Muscle layer of colon (tissue), 2 donors: ENCODE results near the gene DLGAP1.
A peak's percentile ranks its signal among the peaks of the same experiment; 100 is the strongest.

Experiments used
- H3K27ac ChIP-seq: one replicate; pipeline ENCODE4 v1.7.0; 2013; ENCODE audit warnings: low read depth, mild to moderate bottlenecking, low read length, moderate library complexity
- H3K27me3 ChIP-seq, 2 donors: one replicate each; pipeline ENCODE4 v1.7.0; 2013; ENCODE audit warnings: low read length in 2 of 2, mild to moderate bottlenecking in 2 of 2; ENCODE audit not compliant: insufficient read depth in 2 of 2, control insufficient read depth in 1 of 2
- H3K36me3 ChIP-seq: one replicate; pipeline ENCODE4 v1.7.0; 2013; ENCODE audit warnings: mild to moderate bottlenecking, low read length; ENCODE audit not compliant: insufficient read depth
- H3K4me1 ChIP-seq: one replicate; pipeline ENCODE4 v1.7.0; 2013; ENCODE audit warnings: mild to moderate bottlenecking, low read length; ENCODE audit not compliant: insufficient read depth
- H3K4me3 ChIP-seq, 2 donors: one replicate each; pipeline ENCODE4 v1.7.0; 2013; ENCODE audit warnings: low read length in 2 of 2, low read depth in 1 of 2, mild to moderate bottlenecking in 1 of 2, moderate library complexity in 1 of 2
- H3K9ac ChIP-seq: one replicate; pipeline ENCODE4 v1.7.0; 2013; ENCODE audit warnings: low read length
- H3K9me3 ChIP-seq: one replicate; pipeline ENCODE4 v1.7.0; 2013; ENCODE audit warnings: mild to moderate bottlenecking, low read length
- donor health status: abdominal sarcoma.
- donor health status: Adenocarcinoma of cecum.

Gene DLGAP1

GRCh38 chr18:3461704-3462103 is 993.4 kb downstream of the DLGAP1 start:
- no peaks in the 10 kb centered on the region for H3K4me1 ChIP-seq
- no peak overlapping the region for H3K4me3 ChIP-seq
- no peak overlapping the region for H3K27ac ChIP-seq
- H3K36me3 ChIP-seq, result peaks cover 17% of the 10 kb centered on the region
- H3K9ac ChIP-seq, result no peak overlapping the region
- H3K27me3 ChIP-seq, result no peaks in the 10 kb centered on the region
- H3K9me3 ChIP-seq, result no peaks in the 10 kb centered on the region

- H3K36me3 ChIP-seq, result peaks cover 21% of the 10 kb centered on the region
- no peaks in the 10 kb centered on the region for H3K27me3 ChIP-seq
- H3K4me3 ChIP-seq, result no peak overlapping the region
These were observed 994.2 kb downstream of the DLGAP1 start for GRCh38 chr18:3460823-3461398.

GRCh38 chr18:3458952-3459853 is 995.9 kb downstream of the DLGAP1 start:
- Histone ChIP-seq H3K27me3 (no peaks in the 10 kb centered on the region), H3K4me3 (no peak overlapping the region), H3K27ac (no peak overlapping the region), H3K36me3 (peaks cover 21% of the 10 kb centered on the region), H3K9ac (no peak overlapping the region), H3K9me3 (no peaks in the 10 kb centered on the region), H3K4me1 (peaks cover 20% of the 10 kb centered on the region)

More at GRCh38 chr18:3460823-3461398, 994.2 kb downstream of the DLGAP1 start:
- H3K4me1 ChIP-seq, result peaks cover 7% of the 10 kb centered on the region
- no peaks in the 10 kb centered on the region for H3K9me3 ChIP-seq
- H3K9ac ChIP-seq, result no peak overlapping the region
- no peak overlapping the region for H3K27ac ChIP-seq

GRCh38 chr18:3458378-3458777 is 996.7 kb downstream of the DLGAP1 start:
- H3K9ac ChIP-seq, result no peak overlapping the region
- no peaks in the 10 kb centered on the region for H3K27me3 ChIP-seq
- H3K27ac ChIP-seq, result no peak overlapping the region
- H3K36me3 ChIP-seq, result peaks cover 21% of the 10 kb centered on the region
- H3K4me1 ChIP-seq, result peaks cover 22% of the 10 kb centered on the region
- no peaks in the 10 kb centered on the region for H3K9me3 ChIP-seq
- H3K4me3 ChIP-seq, result no peak overlapping the region

- Histone ChIP-seq H3K4me1 (peaks cover 31% of the 10 kb centered on the region), H3K4me3 (no peak overlapping the region), H3K36me3 (peaks cover 21% of the 10 kb centered on the region), H3K9ac (no peak overlapping the region), H3K9me3 (no peaks in the 10 kb centered on the region), H3K27ac (no peak overlapping the region), H3K27me3 (no peaks in the 10 kb centered on the region)
These were observed 997.8 kb downstream of the DLGAP1 start for GRCh38 chr18:3457261-3457724.

- H3K9ac ChIP-seq, result no peak overlapping the region
- peaks cover 21% of the 10 kb centered on the region for H3K36me3 ChIP-seq
- no peaks in the 10 kb centered on the region for H3K9me3 ChIP-seq
- H3K27me3 ChIP-seq, result no peaks in the 10 kb centered on the region
- H3K4me1 ChIP-seq, result peaks cover 31% of the 10 kb centered on the region
- H3K4me3 ChIP-seq, result no peak overlapping the region
- no peak overlapping the region for H3K27ac ChIP-seq
These were observed 998.4 kb downstream of the DLGAP1 start for GRCh38 chr18:3456686-3457069.

GRCh38 chr18:3455907-3456685 is 999.0 kb downstream of the DLGAP1 start:
- Histone ChIP-seq H3K27me3 (no peaks in the 10 kb centered on the region), H3K27ac (peak overlapping the region; percentile 7), H3K36me3 (peaks cover 21% of the 10 kb centered on the region), H3K9me3 (no peaks in the 10 kb centered on the region), H3K4me3 (no peak overlapping the region), H3K9ac (peak overlapping the region; percentile 6), H3K4me1 (peaks cover 31% of the 10 kb centered on the region)

GRCh38 chr18:3455090-3455635 is 999.9 kb downstream of the DLGAP1 start:
- peaks cover 31% of the 10 kb centered on the region for H3K4me1 ChIP-seq
- peaks cover 21% of the 10 kb centered on the region for H3K36me3 ChIP-seq
- peak overlapping the region; percentile 99 for H3K9ac ChIP-seq
- H3K27ac ChIP-seq, result peak overlapping the region; percentile 7
- peak overlapping the region in 1 of 2 donors; percentile 99 for H3K4me3 ChIP-seq
- H3K9me3 ChIP-seq, result no peaks in the 10 kb centered on the region
- no peaks in the 10 kb centered on the region for H3K27me3 ChIP-seq

- Histone ChIP-seq H3K4me1 (peaks cover 31% of the 10 kb centered on the region), H3K4me3 (peak overlapping the region in 1 of 2 donors; percentile 99), H3K36me3 (peaks cover 21% of the 10 kb centered on the region), H3K9ac (peak overlapping the region; percentile 99), H3K27ac (peak overlapping the region; percentile 100), H3K9me3 (no peaks in the 10 kb centered on the region), H3K27me3 (no peaks in the 10 kb centered on the region)
These were observed 1000.6 kb downstream of the DLGAP1 start for GRCh38 chr18:3454365-3455089.

- Histone ChIP-seq H3K27me3 (no peaks in the 10 kb centered on the region), H3K36me3 (peaks cover 21% of the 10 kb centered on the region), H3K9ac (peak overlapping the region; percentile 99), H3K4me3 (peak overlapping the region; percentile 99 to 100), H3K4me1 (peaks cover 31% of the 10 kb centered on the region), H3K9me3 (no peaks in the 10 kb centered on the region), H3K27ac (peak overlapping the region; percentile 100)
These were observed 1001.4 kb downstream of the DLGAP1 start for GRCh38 chr18:3453540-3454364.
